DMS 273 (cell line): Measurements from ENCODE around the gene ZNF442.
"Not testable (repeated sequence)": the region's sequence is repeated elsewhere in the genome, so short reads cannot be mapped to it uniquely, and the experiment has no call there.

ENCODE experiments used
- DNase-seq: peaks from one replicate; lab custom pipeline; 2025; ENCODE audit not compliant: unreplicated experiment; lab: John Stamatoyannopoulos, UW

The ZNF442 gene

GRCh38 chr19:12365236-12366162, at the start of gene ZNF442:
Gene ZNF442, minus strand, starts transcription at chr19:12365683. Its CDS starts 2,052 bp downstream, at chr19:12363631.
- DNase-seq: peak; percentile 98

GRCh38 chr19:12411893-12412292, 46.4 kb upstream of the ZNF442 start:
- no peak for DNase-seq

- DNase-seq: peak; percentile 99
Observed at GRCh38 chr19:12400633-12401502, 35.4 kb upstream of the ZNF442 start, which contains the start of gene ZNF799. Gene ZNF799, minus strand, starts transcription at chr19:12401271. Its CDS starts 201 bp downstream, at chr19:12401070.

DNA sequence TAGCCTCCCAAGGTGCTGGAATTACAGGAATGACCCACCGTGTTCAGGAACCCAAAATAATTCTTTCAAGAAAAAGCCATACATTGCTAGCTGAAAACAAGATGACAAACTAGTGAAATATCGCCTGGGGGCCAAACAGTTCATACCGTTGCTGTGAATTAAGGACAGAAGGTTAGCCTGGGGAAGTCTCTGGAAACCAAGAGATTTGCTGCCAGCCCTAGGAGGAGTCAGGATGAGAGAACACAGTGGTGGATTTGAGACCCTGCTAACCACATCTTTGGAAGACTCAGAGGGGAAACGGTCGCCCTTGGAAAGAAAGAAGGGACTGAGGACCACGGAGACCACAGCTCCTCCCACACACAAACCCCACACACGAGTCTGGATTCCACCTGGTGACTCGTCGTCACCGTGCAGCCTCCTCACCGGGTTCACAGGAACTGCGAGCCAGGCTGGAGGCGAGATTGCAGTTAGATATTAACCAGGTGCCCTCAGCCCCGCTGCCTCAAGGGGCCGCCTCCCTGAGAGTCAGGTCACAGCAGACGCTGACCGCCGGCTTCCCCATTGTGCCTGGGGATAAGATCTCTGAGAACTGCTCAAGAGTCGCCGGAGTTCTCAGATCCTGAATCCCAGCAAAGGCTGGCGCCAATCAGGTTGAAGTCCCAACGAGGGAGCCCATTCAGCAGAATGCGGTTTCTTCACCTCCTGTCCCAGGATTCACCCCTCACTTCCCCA, 34.6 kb upstream of the ZNF442 start:
- DNase-seq: peak; percentile 64

- DNase-seq: not testable (repeated sequence)
Observed at GRCh38 chr19:12391148-12391547, 25.7 kb upstream of the ZNF442 start.

- DNase-seq: not testable (repeated sequence)
Observed at GRCh38 chr19:12386365-12386764, 20.9 kb upstream of the ZNF442 start.

GRCh38 chr19:12380444-12380737, 14.9 kb upstream of the ZNF442 start:
- no peak for DNase-seq

DNA sequence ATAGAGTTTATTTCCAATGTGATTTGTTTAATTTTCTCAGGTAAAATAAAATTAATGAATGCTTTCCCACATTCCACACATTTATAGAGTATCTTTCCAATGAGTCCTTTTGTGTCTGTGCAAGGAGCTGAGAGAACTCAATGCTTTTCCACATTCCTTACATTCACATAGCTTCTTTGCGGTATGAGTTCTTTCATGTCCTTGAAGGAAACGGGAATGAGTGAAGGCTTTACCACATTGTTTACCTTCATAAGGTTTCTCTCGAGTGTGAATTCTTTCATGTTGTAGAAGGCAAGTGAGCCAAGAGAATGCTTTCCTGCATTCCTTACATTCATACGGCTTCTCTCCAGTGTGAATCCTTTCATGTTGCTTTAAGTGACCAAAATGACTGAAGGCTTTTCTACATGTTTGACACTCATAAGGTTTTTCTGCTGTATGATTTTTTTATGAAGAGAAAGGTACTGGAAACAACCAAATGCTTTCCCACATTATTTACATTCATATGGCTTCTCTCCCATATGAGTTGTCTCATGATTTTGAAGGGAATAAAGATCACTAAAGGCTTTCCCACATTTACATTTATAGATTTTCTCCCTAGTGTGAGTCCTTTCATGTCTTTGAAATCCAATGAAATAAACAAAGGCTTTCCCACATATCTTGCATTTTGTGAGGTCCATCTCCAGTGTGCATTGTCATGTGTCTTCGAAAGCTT, 14.4 kb upstream of the ZNF442 start:
- DNase-seq: no peak

GRCh38 chr19:12374026-12374425, 8.5 kb upstream of the ZNF442 start:
- no peak for DNase-seq

GRCh38 chr19:12364391-12365235, 870 bp downstream of the ZNF442 start:
- peak; percentile 43 for DNase-seq

DNA sequence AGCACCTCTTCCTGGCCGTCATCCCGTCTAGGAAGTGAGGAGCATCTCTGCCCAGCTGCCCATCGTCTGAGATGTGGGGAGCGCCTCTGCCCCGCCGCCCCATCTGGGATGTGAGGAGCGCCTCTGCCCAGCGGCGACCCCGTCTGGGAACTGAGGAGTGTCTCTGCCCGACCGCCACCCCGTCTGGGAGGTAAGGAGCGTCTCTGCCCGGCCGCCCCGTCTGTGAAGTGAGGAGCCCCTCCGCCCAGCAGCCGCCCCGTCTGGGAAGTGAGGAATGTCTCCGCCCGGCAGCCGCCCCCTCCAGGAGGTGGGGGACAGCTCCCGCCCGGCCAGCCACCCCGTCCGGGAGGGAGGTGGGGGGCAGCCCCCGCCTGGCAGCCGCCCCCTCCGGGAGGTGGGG, 3.2 kb downstream of the ZNF442 start:
- not testable (repeated sequence) for DNase-seq

DNA sequence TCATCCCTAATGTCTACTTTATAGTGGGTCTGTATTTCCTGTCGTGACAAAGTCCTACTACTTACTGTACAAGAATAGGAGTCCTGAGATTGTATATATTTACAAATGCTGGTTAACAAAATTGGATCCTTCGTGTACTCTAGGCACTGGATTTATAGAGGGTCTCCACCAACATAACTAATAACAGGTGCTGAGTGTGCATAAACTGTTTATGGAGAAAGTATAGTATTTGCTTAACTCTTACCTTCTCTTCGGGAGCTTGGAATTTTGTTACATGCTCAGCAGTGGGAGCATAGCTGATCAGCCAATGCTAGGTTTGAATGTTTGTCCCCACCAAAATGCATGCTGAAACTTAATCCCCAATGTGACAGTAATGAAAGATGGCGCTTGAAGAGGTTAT, 12.1 kb downstream of the ZNF442 start:
- no peak for DNase-seq

DNA sequence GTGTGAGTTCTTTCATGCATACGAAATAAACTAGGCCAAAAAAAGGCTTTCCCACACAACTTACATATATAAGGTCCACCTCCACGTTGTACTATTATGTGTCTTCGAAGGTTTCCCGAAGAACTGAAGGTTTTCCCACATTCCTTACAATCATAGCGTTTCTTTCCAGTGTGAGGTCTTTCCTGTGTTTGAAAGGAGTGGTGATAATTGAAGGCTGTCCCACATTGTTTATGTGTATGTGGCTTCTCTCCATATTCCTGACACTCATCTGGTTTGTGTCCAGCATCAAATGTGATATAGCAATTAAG, 14.6 kb downstream of the ZNF442 start:
- DNase-seq: no peak

- DNase-seq: no peak
Observed at GRCh38 chr19:12350185-12350889, 15.1 kb downstream of the ZNF442 start.

GRCh38 chr19:12346896-12347295, 18.6 kb downstream of the ZNF442 start:
- DNase-seq: peak; percentile 10

GRCh38 chr19:12345197-12345596, 20.3 kb downstream of the ZNF442 start:
- no peak for DNase-seq

DNA sequence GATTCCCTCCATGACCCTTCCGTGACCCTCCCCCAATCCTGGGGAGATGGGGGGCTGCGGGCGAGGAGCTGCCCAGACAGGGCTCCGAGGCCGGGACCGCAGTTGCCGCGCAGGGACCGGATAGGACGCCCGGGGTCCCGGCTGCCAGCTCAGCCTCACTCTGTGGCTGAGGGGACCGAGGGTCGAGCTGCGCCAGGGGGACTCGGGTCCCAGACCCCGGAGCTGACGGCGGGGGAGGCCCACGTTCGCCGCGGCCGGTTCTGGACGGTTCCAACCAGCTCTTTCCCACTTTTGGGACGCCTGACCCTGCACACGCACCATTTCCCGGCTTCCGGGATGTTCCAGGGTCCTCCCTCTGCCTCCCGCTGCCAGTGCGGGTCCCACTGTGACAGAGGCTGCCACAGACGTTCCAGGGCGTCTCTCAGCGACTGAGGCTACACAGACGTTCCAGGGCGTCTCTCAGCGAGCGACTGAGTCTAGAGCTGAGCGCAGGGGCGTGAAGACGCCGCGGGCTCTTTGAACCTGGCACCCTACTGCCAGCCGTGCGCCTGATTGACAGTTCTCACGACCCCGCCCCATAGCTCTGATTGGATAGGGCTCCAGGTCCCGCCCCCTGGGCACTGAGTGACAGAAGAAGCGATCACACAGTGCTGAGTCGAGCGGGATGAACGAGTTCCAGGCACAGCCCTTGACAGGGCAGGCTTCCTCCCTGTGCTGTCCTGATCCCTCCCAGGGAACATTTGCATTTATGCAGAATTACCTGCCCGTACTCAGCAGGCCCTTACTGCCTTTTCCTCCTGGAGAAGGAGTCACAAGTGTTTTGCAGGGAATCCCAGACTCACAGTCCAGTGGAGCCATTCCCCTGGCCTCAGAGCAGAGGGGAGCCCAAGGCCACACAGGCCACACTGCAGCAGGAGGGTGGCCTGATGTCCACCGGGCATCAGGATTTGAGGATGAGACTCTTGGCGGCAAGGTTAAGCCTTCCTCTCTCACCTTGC, 32.0 kb downstream of the ZNF442 start, which contains the start of gene ZNF563:
Gene ZNF563 (minus strand): TSS at position 472 of the 998 bp plus-strand sequence. CDS start 151 bp downstream, at position 321.
- peak; percentile 97 for DNase-seq
